Measurements from ENCODE around the gene PPTC7. TPM values are rescaled to one million over a fixed set of nuclear protein-coding genes. Genes with fewer than 3 reads are reported as not detected.
A peak's percentile ranks its signal among the peaks of the same experiment; 100 is the strongest.
"Not testable (repeated sequence)": the region's sequence is repeated elsewhere in the genome, so short reads cannot be mapped to it uniquely, and the experiment has no call there.

Gene PPTC7
- total RNA-seq, 4 donors from 2014 or later: 24.6 to 36.6 (median 29.1) TPM

- WGBS: 98% methylated on average over 5 of the region's 5 CpGs
- Histone ChIP-seq H3K27me3 (no peaks in the 10 kb centered on the region), H3K27ac (no peak overlapping the region), H3K36me3 (no peaks in the 10 kb centered on the region), H3K4me3 (no peak overlapping the region), H3K4me1 (peaks cover 46% of the 10 kb centered on the region), H3K9me3 (no peaks in the 10 kb centered on the region)
- no peak for TF ChIP-seq POLR2AphosphoS5 (IDR thresholded peaks at IDR 0.05)
- no peak for TF ChIP-seq EP300 (IDR thresholded peaks at IDR 0.05)
- no peak for TF ChIP-seq CTCF (IDR thresholded peaks at IDR 0.05)
- no peak for DNase-seq (ENCODE audit: low spot score in 2 of 2)
These were observed 16.1 kb downstream of the PPTC7 start for GRCh38 chr12:110566993-110567392.

GRCh38 chr12:110565894-110566871, 16.9 kb downstream of the PPTC7 start:
- TF ChIP-seq POLR2AphosphoS5 (IDR thresholded peaks at IDR 0.05): no peak
- no peak for TF ChIP-seq EP300 (IDR thresholded peaks at IDR 0.05)
- no peak for TF ChIP-seq POLR2A (IDR thresholded peaks at IDR 0.05)
- no peak for TF ChIP-seq CTCF (IDR thresholded peaks at IDR 0.05)
- WGBS: 74% methylated on average over 8 of the region's 8 CpGs
- Histone ChIP-seq H3K4me3 (no peak overlapping the region), H3K36me3 (no peaks in the 10 kb centered on the region), H3K4me1 (peaks cover 54% of the 10 kb centered on the region), H3K9me3 (no peaks in the 10 kb centered on the region), H3K27ac (peak overlapping the region; percentile 2), H3K27me3 (no peaks in the 10 kb centered on the region)
- DNase-seq (ENCODE audit: low spot score in 2 of 2): no peak

- H3K4me3 ChIP-seq: no peak overlapping the region
- H3K9me3 ChIP-seq: no peaks in the 10 kb centered on the region
- H3K27ac ChIP-seq: peak overlapping the region; percentile 48
- no peak for DNase-seq (ENCODE audit: low spot score in 2 of 2)
- no peaks in the 10 kb centered on the region for H3K27me3 ChIP-seq
- peaks cover 65% of the 10 kb centered on the region for H3K4me1 ChIP-seq
- 61% methylated on average over 8 of the region's 8 CpGs for WGBS
- TF ChIP-seq CTCF (IDR thresholded peaks at IDR 0.05): no peak
- TF ChIP-seq POLR2A (IDR thresholded peaks at IDR 0.05): no peak
- no peak for TF ChIP-seq POLR2AphosphoS5 (IDR thresholded peaks at IDR 0.05)
- no peak for TF ChIP-seq EP300 (IDR thresholded peaks at IDR 0.05)
- H3K36me3 ChIP-seq: no peaks in the 10 kb centered on the region
These were observed 18.6 kb downstream of the PPTC7 start for GRCh38 chr12:110564471-110564991.

GRCh38 chr12:110563702-110564470, 19.2 kb downstream of the PPTC7 start:
- no peak overlapping the region for H3K4me3 ChIP-seq
- H3K4me1 ChIP-seq: peaks cover 68% of the 10 kb centered on the region
- DNase-seq (ENCODE audit: low spot score in 2 of 2): no peak
- peak overlapping the region; percentile 48 for H3K27ac ChIP-seq
- H3K9me3 ChIP-seq: no peaks in the 10 kb centered on the region
- H3K36me3 ChIP-seq: no peaks in the 10 kb centered on the region
- no peaks in the 10 kb centered on the region for H3K27me3 ChIP-seq
- TF ChIP-seq CTCF (IDR thresholded peaks at IDR 0.05) (no peak), POLR2A (IDR thresholded peaks at IDR 0.05) (no peak), EP300 (IDR thresholded peaks at IDR 0.05) (no peak), POLR2AphosphoS5 (IDR thresholded peaks at IDR 0.05) (no peak)

GRCh38 chr12:110562386-110562785, 20.7 kb downstream of the PPTC7 start:
- 78% methylated on average over 5 of the region's 5 CpGs for WGBS
- not testable (repeated sequence) for H3K27ac ChIP-seq; H3K9me3 ChIP-seq; H3K4me3 ChIP-seq; H3K36me3 ChIP-seq; DNase-seq (ENCODE audit: low spot score in 2 of 2); H3K27me3 ChIP-seq
- peaks cover 70% of the 10 kb centered on the region for H3K4me1 ChIP-seq
